HG02678 (cell line): Measurements from ENCODE around the gene NUP133.
"Not testable (repeated sequence)": the region's sequence is repeated elsewhere in the genome, so short reads cannot be mapped to it uniquely, and the experiment has no call there.

Experiments
- ATAC-seq: cut with Tn5 transposase; IDR thresholded peaks from one replicate; pipeline ENCODE4 v1.9.1; 2021; ENCODE audit warnings: mild to moderate bottlenecking, moderate library complexity; ENCODE audit not compliant: unreplicated experiment

NUP133 gene

DNA sequence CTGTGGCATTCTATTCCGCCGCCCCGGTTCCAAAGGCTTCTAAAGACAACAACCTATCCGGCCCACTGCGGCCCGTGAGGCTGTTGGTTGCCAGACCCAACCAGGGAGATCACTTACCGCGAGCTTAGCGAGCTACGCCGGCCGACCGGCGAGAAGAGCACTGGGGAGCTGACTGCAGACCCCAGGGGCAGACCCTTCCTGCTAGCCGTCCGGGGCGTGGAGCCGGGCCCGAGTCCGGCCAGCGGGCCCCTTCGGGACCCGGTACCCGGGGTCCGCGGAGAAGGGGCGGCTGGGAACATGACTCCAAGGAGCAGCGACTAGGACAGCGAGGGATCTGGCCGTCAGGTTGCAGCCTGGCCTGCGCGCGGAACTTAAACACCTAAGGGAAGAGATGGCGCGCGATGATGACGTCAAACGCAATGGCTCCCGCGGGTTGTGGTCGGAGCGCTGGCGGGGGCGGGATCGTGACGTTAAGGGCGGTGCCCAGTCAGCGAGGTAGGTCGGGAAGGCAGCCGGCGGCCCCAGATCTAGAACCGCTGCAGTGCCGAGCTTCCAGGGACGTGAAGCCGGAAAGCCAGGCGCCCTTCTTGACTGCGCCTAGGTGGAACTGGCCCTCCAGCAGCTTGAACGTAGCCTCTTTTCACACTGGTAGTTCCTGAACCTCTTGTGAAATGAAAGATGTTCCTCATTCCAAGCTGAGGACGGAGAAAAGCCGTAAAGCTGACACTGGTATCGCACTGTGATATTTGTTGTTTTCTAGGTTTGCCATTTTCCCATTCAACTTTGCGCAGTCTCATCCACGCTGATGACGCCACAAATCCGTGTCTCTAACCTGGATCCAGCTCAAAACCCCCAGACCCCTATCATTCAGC, at the start of gene NUP133:
TSS of gene NUP133 (minus strand) at position 391 of the 872 bp plus-strand sequence. CDS start at position 299, 92 bp downstream.
- ATAC-seq, result peak; percentile 95

DNA sequence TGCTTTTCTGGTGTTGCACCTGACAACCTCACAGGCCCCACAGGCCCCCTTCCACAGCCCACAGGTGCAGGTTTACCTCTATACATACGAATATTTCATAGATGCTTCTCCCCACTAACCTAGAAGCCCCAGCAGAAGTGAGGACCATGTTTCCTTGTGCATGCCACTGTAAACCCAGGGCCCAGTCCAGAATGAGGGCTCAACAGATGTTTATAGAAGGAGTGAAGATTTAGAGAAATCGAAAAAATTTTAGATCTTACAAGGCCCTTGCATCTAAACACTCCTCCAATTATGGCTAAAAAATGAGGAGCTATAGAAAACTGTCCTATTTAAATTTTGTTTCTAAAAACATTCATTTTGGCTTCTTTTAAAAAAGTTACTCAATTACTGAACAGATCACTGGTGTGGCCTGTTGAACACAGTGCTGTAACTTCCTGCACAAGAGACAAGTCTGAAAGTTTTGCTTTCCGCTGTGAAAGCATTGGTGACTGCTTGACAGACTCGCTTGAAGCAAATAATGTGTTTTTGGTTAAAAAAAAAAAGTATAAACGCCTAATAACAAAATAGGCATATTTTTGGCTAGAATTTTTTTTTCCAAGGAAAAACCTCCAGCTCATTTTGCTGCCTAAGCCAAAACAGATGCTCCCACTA, 49.2 kb upstream of the NUP133 start:
- ATAC-seq, result no peak

DNA sequence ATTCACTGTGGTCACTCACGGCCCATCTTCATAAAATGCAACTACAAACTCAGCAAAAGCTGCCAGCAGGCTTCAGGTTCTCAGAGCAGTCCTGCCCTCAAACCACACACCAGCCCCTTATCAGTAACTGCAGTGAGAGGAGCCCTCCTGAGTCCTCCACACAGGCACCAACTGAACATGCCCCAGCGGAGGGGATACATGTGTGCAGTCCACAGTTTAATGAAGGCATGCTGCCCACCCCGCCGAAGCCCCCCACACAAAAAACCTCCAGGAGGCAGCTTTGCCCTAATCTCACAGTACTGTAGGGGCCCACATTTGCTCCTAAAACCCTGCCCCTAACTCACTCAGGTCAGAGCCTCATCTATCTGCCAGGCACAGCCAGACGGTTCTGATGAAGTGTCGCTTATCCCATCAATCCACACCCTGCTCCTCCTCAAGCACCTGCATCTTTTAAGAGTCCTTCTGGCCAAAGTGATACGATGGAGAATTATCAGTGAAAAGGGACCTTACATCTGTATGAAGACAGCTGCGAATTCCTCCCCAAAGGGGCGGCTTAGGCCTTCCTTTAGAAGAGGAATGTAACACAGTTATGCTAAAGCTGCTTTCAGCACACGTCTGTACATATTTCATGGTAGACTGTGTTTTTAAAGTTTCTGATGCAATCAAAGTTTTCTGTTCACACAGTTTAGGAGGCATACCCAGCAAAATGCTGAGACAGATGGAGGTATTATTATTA, 46.9 kb upstream of the NUP133 start:
- no peak for ATAC-seq

DNA sequence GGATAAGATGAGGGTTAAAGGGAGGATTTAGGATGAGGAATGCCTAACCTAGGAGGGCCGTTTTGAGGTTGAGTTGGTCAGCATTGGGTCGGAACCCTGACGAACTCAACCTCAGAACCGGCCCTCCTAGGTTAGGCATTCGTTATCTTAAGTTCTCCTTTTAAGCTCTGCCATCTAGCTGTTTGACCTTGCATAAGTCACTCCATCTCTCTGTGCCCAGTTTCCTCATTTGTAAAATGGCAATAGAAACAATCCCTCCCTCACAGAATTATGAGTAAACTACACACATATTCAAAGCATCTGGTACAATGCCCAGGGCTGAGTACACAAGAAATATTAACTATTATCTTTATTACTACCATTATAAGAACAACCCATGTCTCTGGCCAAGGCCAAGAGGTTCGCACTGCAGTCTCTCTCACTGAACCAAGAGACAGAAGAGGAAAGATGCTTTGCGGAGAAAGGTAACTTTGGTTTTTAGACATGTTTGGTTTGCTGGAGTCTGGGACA, 45.5 kb upstream of the NUP133 start:
- no peak for ATAC-seq

DNA sequence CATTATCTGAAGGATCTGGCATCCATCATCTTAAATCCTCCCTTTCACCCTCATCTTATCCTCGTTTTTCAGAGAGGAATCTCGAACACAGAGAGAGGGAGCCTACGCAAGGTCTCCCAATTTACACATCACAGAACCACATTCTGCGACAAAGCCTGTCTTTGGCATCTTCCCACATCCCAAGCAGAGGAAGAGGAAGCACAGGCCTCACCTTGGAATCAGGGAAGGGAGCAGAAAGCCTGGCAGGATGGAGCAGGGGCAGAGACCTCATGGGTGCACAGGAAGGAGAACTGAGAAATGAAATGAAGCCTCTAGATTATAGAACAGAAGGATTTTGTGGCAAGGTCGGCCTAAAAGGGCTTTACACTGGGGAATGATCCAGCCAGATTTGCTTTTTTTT, 44.6 kb upstream of the NUP133 start:
- ATAC-seq, result no peak

DNA sequence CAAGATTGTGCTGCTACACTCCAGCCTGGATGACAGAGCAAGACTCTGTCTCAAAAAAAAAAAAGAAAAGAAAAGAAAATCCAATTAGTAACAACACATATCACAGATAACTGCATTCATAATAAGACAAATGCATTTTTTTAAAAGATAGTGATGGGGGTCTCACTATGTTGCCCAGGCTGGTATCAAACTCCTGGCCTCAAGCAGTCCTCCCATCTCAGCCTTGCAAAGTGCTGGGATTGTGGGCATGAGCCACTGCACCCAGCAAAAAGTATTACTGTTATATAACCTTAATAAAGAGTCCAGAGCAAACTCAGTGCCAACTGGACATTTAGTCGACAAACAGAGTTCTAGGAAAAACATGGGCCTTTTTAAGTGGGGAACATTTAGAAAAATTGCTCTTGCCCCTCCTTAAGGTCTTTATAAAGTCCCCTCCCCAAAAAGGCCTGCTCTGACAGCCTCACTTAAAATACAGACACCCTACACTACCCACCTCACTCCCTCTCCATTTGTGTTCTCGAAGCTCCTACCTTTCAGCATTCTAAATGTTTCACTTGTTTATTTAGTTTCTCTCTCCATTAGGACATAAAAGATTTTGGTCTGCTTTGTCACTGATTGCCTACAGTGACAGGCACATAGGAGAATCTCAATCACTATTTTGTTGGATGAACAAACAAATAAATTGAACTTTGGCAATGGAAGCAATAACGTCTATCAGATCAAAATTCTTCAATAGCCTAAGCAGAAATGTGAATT, 42.8 kb upstream of the NUP133 start:
- ATAC-seq, result no peak

DNA sequence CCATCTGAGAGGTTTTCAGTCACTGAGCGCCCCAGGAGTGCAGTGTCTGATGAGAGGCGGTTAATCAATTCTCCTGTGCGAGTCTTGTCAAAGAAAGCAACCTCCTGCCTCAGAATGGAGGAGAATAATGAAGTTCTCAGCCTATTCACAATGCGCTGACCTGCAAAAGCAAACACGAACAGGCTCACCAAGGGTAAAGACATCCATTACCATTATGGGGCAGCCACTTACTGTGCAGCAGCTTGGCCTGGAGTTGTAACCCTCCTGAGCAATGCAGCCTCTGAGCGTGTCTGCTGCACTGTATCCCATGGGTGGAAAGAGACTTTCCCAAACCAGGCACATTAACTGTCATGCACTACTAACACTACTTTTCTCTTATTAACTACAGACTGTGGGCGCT, 39.4 kb upstream of the NUP133 start:
- ATAC-seq, result no peak

DNA sequence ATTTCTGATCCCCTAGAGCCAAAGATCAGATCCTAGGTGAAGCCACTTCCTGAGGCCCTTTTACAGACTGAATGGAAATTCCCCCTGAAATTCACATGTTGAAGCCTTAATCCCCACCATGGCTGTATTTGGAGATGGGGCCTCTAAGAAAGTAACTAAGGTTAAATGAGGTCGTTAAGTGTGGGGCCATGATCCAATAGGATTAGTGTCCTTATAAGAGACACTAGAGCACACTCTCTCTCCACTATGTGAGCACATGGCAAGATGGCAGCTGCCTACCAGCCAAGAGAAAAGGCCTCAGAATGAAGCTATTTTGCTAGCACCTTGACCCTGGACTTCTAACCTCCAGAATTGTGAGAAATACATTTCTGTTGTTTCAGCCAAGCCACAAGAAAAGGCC, 36.4 kb upstream of the NUP133 start:
- no peak for ATAC-seq

DNA sequence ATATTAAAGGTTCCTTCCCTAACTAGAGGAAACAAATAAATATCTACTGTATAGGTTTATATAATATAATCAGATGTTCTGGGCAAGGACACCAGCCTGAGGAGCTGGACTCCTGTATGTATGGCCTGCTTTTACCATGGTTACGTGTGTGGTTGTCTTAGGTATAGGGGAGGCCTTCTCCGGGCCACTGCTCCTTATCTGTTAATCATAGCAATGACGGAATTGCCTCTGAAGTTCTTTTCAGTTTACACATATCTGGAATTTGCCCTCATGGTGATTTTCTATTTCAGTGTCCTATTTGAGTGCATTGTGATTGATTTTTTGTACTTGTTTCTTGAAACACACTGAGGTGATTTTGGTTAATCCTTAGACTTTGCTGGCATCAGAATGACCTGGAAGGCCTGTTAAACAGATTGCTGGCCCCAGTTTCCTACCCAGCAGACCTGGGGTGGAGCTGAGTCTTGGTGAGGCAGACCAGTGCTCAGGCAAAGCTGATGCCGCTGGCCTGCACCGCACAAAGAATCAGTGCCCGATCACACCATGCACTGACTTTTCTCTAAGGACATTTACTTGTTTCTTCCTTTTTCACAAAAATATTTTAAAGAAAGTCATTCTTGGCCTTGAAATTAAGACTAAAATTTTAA, 31.8 kb upstream of the NUP133 start:
- ATAC-seq, result no peak

DNA sequence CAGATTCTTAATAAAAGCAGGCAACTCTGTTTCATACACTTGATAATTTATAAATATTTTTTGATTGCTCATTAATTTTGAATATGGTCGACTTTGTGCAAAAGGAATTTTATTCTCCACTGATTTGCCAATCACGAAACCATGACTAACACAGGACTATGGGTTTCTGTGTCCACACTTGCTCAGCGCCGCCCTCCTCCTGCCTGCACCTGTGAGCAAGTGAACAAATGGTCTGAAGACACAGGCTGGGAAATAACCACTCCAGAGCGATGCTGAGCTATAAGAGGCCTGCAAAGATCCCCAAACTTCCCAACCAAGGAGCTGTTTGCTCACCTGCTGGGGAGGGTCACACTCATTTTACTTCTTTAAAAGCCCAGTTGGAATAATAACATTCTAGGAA, 30.8 kb upstream of the NUP133 start:
- ATAC-seq, result no peak

DNA sequence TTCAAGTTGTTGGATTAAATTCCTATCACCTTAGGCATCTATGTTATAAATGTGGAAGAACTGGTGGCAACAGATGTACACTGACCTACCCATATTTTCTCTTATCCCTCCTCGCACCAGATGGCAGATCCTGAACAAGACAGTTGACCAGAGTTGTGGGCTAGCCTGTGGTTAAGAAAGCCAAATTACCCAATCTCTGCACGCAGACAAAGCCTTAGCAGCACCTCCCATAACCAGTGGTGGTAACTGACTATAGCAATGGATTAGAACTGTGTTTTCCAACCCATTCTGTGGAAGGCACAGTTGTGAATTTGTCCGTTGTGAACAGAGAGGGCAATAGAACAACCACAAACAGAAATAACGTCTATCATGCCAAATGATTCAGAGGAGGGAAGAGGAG, 29.8 kb upstream of the NUP133 start:
- no peak for ATAC-seq

DNA sequence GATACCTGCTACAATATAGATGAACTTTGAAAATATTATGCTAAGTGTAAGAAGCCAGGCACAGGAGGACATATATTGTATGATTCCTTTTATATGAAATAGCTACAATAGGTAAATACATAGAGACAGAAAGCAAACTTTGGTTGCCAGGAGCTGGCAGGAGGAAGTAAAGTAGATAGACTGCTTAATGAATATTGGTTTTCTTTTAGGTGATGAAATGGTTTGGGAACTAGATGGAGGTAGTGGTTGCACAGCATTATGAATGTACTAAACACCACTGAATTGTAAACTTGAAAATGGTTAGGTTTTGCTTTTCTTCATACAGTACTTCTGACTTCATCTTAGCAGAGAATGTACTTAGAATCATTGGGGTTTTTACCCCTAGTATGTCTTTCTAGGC, 28.8 kb upstream of the NUP133 start:
- ATAC-seq, result no peak

DNA sequence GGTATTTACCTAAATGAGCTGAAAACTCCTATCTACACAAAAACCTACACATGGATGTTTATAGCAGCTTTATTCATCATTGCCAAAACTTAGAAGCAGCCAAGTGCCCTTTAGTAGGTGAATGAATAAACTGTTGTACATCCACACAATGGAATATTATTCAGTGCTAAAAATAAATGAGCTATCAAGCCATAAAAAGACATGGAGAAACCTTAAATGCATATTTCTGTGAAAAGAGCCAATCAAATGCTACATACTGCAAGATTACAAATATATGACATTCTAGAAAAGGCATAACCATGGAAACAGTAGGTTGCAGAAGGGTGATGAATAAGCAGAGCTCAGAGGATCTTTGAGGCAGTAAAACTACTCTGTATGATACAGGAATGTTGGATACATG, 27.1 kb upstream of the NUP133 start:
- no peak for ATAC-seq

DNA sequence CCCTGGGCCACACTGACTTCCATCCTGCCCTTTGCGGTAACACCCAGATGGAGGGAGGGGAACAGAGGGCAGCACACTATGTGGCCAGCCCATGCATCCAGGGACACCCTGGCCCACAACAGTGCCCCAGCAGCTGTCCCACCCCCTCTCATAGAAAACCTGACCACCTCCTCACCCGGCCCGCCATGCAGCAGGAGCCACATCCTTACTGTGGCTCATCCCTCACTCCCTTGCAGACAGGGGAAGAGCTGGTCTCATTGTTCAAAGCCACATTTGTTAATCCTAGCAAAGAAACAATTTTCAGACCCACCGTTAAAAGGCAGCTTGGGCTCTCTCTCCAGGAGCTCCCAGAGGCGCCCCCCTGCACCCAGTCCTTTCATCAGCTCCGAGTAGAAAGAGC, 23.2 kb upstream of the NUP133 start:
- no peak for ATAC-seq

DNA sequence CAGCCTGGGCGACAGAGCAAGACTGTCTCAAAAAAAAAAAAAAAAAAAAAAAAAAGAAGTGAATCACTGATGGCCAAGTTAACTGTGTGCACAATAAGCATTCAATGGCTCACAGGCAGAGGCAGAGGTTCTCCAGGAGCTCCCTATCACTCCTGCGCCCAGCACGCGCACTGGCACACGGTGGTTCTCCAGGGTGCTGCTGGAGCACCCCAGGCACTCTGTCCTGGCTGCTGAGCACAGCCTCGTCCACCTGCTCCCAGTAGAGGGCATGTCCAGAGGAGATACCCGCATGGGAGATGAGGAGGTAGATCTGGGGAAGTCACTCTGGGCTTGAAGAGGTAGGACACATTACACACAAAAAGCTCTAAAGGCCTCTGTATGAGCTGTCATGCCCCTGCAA, 21.5 kb upstream of the NUP133 start:
- ATAC-seq, result no peak

DNA sequence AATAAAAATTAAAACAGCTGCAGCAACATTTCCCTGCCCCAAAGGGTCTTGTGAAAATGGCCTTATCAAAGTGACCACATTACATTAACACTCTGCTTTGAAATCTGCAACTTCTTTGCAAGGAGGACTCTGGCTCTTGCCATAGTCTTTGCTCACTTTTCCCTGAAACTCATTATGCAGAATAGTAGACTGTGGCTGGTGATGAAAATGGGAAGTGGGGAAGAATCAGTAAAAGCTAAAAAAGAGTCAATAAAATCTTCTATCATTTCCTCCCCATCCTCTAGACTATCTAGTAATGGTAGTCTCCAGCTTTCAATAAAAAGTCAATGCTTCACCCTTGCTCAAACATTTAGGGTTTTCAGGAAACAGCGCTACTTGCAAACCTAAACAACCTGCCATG, 18.6 kb upstream of the NUP133 start:
- ATAC-seq, result no peak

DNA sequence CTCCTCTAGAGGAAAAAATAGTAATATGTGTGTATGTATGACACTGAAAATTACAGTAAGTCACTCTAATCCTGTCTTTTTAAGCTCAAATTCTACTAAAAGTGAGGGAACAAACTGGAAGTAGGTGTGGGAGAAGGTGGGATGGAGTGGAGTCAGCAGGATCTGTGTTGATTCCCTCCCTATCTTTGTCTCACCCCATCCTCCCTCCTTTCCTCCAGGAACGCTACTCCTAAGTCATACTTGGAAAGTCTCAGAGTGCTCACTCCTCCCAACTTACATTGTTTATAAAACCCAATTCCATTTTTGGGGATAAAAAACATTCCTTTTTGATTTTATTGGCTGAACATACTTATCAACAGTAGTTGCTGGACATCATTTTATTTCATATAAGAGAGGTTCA, 14.9 kb upstream of the NUP133 start:
- no peak for ATAC-seq

DNA sequence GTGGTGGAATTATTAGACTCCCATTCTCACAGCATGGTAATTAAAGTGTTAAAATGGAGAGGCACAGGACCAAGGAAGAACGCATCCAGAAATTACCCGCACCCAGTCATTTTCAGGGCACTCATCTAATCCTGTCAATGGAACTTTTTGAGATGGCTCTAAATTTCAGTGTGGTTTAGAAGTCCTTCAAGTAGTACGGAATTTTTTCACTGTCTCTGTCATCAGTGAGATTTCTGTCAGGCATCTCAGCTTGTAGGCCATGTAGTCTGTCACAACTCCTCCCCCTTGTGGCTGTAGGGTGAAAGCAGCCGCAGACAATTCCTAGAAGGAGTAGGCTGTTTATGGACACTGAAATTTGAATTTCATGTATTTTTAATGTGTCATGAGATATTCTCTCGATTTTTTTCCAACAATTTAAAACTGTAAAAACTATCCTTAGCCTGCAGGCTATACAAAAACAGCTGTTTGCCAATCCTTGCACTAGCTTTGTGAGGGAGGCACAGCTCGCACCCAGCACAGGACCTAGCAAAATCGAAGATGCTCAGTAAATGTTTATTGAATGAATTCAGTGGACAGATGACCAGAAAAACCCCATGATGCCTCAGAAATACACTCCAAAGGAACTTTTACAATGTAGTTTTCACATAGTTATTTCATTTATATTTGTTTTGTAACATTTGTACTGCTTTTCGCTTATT, 6.6 kb upstream of the NUP133 start:
- no peak for ATAC-seq

DNA sequence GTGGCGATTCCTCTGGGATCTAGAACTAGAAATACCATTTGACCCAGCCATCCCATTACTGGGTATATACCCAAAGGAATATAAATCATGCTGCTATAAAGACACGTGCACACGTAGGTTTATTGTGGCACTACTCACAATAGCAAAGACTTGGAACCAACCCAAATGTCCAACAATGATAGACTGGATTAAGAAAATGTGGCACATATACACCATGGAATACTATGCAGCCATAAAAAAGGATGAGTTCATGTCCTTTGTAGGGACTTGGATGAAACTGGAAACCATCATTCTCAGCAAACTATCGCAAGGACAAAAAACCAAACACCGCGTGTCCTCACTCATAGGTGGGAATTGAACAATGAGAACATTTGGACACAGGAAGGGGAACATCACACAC, 3.5 kb upstream of the NUP133 start:
- ATAC-seq, result not testable (repeated sequence)

DNA sequence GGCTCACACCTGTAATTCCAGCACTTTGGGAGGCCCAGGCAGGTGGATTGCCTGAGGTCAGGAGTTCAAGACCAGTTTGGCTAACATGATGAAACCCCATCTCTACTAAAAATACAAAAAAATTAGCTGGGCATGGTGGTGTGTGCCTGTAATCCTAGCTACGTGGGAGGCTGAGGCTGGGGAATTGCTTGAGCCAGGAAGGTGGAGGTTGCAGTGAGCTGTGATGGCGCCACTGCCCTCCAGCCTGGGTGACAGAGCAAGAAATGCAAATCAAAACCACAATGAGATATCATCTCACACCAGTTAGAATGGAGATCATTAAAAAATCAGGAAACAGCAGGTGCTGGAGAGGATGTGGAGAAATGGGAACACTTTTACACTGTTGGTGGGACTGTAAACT, 3.1 kb upstream of the NUP133 start:
- not testable (repeated sequence) for ATAC-seq
